Ascending aorta (tissue), 2 donors: Measurements from ENCODE around the gene THAP7. TPM values are rescaled to one million over a fixed set of nuclear protein-coding genes. Genes with fewer than 3 reads are reported as not detected.

Experiments used
- DNase-seq, 2 donors: peaks; one replicate each; pipeline ENCODE4 v3.0.0-alpha.2; 2019; ENCODE audit warnings: low spot score in 2 of 2
- H3K27ac ChIP-seq, 2 donors: fragments of 200-600 bp; sonication (generic); one replicate each; pipeline ENCODE4 v1.5.1; 2016 to 2017; ENCODE audit warnings: mild to moderate bottlenecking in 1 of 2
- H3K27me3 ChIP-seq: fragments of 200-600 bp; sonication (generic); one replicate; pipeline ENCODE4 v1.5.1; 2017
- H3K36me3 ChIP-seq, 2 donors: fragments of 200-600 bp; sonication (generic); one replicate each; pipeline ENCODE4 v1.5.1; 2016
- H3K4me1 ChIP-seq, 2 donors: fragments of 200-600 bp; sonication (generic); one replicate each; pipeline ENCODE4 v1.5.1; 2016 to 2017; ENCODE audit warnings: mild to moderate bottlenecking in 1 of 2
- H3K4me3 ChIP-seq, 2 donors: fragments of 200-600 bp; sonication (generic); one replicate each; pipeline ENCODE4 v1.5.1; 2016 to 2017; ENCODE audit warnings: mild to moderate bottlenecking in 1 of 2
- H3K9me3 ChIP-seq, 2 donors: fragments of 200-600 bp; sonication (generic); one replicate each; pipeline ENCODE4 v1.5.1; 2016
- CTCF ChIP-seq, 3 experiments: fragments of 200-600 bp in 2 of 3; fragments of 450-650 bp in 1 of 3; sonication (generic) in 2 of 3; IDR thresholded peaks; one replicate each; pipeline ENCODE4 v1.5.1; 2016 to 2019; ENCODE audit warnings: antibody characterized with exemption in 3 of 3, mild to moderate bottlenecking in 1 of 3, moderate library complexity in 1 of 3
- intact Hi-C: fragments of 100-400 bp; cut with DNase I; formaldehyde crosslinking; loops from one replicate; pipeline ENCODE4 v1.15.1; 2023
- total RNA-seq: library from RNA; depleted of rRNA; stranded (reverse); fragments of >200 nt; gene quantifications from one replicate; pipeline ENCODE4 v1.1.0, GENCODE V29; 2016

The THAP7 gene
- total RNA-seq, 1 donor from 2014 or later, result 37.9 TPM

GRCh38 chr22:21038405-21038804, 36.5 kb upstream of the THAP7 start:
- H3K36me3 ChIP-seq, result no peaks in the 10 kb centered on the region
- H3K27ac ChIP-seq, result no peak overlapping the region
- intact Hi-C loops, result no loop called here
- H3K27me3 ChIP-seq, result no peaks in the 10 kb centered on the region
- no peak overlapping the region for H3K4me3 ChIP-seq
- no peaks in the 10 kb centered on the region for H3K9me3 ChIP-seq
- no peaks in the 10 kb centered on the region for H3K4me1 ChIP-seq
- no peak for DNase-seq
- no peak for TF ChIP-seq CTCF (IDR thresholded peaks at IDR 0.05)

- no peak overlapping the region for H3K4me3 ChIP-seq
- H3K4me1 ChIP-seq, result no peaks in the 10 kb centered on the region
- H3K36me3 ChIP-seq, result no peaks in the 10 kb centered on the region
- TF ChIP-seq CTCF (IDR thresholded peaks at IDR 0.05), result no peak
- no peaks in the 10 kb centered on the region for H3K27me3 ChIP-seq
- no peak overlapping the region for H3K27ac ChIP-seq
- no peaks in the 10 kb centered on the region for H3K9me3 ChIP-seq
- no peak for DNase-seq
- intact Hi-C loops, result no loop called here
These were observed 33.1 kb upstream of the THAP7 start for GRCh38 chr22:21034989-21035388.

- intact Hi-C loops, result no loop called here
- no peak overlapping the region for H3K27ac ChIP-seq
These were observed 32.0 kb upstream of the THAP7 start for GRCh38 chr22:21033895-21034294.

GRCh38 chr22:21032868-21033688, 31.2 kb upstream of the THAP7 start:
- DNase-seq, result no peak
- Histone ChIP-seq H3K36me3 (no peaks in the 10 kb centered on the region), H3K4me3 (no peak overlapping the region), H3K4me1 (no peaks in the 10 kb centered on the region), H3K27ac (no peak overlapping the region), H3K9me3 (no peaks in the 10 kb centered on the region), H3K27me3 (no peaks in the 10 kb centered on the region)
- intact Hi-C loops, result no loop called here
- TF ChIP-seq CTCF (IDR thresholded peaks at IDR 0.05), result no peak

More at GRCh38 chr22:21033895-21034294, 32.0 kb upstream of the THAP7 start:
- Histone ChIP-seq H3K4me1 (no peaks in the 10 kb centered on the region), H3K36me3 (no peaks in the 10 kb centered on the region), H3K27me3 (no peaks in the 10 kb centered on the region), H3K9me3 (no peaks in the 10 kb centered on the region), H3K4me3 (no peak overlapping the region)
- no peak for DNase-seq
- no peak for TF ChIP-seq CTCF (IDR thresholded peaks at IDR 0.05)

GRCh38 chr22:21032037-21032867, 30.3 kb upstream of the THAP7 start, which contains the start of gene SLC7A4:
Gene SLC7A4, minus strand, starts transcription at chr22:21032561. Its CDS starts 749 bp downstream, at chr22:21031812.
- DNase-seq, result no peak

More at GRCh38 chr22:21032037-21032867, 30.3 kb upstream of the THAP7 start, which contains the start of gene SLC7A4:
- no peaks in the 10 kb centered on the region for H3K9me3 ChIP-seq
- TF ChIP-seq CTCF (IDR thresholded peaks at IDR 0.05), result no peak
- H3K4me1 ChIP-seq, result no peaks in the 10 kb centered on the region
- intact Hi-C loops, result no loop called here
- H3K36me3 ChIP-seq, result no peaks in the 10 kb centered on the region
- no peaks in the 10 kb centered on the region for H3K27me3 ChIP-seq
- no peak within 1 kb of the TSS for H3K27ac ChIP-seq
- H3K4me3 ChIP-seq, result peak within 1 kb of the TSS; percentile 6 to 30
